Hepatic stellate cell (primary cell): Measurements from ENCODE around the gene RPS2.

ENCODE experiments used
- DNase-seq: peaks from one replicate; pipeline ENCODE4 v3.0.0; 2011; ENCODE audit warnings: low spot score

Gene RPS2

DNA sequence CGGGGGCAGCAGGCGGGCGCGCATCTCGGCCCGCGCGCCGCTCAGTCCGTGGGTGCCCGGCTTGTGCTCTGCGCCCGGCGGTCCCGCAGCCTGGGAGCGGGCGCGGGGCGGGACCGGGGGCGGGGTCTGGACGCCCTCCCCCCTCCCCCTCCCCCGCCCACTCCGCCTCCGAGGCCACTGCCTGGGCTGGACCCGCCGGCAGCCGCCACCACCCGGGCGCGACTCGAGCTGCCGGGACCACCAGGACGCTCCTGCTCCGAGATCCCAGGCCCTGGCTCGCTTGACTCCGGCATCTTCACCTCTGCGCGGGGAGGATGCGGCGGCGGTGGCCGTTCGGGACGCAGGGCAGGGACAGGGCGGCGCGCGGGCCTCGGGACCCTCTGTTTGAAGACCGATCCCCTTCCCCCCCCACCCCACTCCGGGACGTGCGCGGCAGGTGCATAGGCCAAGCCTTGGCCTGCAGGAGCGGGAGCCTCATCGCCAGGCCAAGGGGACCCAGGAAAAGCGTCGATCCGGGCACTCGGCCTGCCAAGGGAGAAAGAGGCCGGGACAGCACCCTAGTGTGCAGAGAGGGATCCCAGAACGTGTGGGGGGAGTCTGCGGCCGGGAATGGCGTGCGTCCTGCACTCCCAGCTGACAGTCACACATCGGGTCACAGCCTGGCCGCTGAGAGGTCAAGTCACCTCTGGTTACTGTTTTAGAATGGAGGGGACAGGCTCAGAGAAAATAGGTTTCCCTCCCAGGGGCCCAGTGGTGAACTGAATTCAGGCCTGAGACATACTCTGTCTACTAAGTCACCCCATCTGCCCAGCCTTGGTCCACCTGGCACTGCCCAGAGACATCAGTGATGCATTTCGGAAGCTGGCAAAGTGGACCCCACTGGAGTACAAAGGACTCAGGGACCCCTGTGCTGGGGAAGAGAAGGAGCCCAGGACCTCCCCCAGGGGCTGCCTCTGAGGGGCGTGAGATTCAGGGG is 46.0 kb downstream of the RPS2 start, which contains the start of gene HS3ST6:
HS3ST6 (minus strand) TSS at position 65 of the 976 bp plus-strand sequence. CDS start 92 bp downstream, outside the sequence.
- DNase-seq: no peak

DNA sequence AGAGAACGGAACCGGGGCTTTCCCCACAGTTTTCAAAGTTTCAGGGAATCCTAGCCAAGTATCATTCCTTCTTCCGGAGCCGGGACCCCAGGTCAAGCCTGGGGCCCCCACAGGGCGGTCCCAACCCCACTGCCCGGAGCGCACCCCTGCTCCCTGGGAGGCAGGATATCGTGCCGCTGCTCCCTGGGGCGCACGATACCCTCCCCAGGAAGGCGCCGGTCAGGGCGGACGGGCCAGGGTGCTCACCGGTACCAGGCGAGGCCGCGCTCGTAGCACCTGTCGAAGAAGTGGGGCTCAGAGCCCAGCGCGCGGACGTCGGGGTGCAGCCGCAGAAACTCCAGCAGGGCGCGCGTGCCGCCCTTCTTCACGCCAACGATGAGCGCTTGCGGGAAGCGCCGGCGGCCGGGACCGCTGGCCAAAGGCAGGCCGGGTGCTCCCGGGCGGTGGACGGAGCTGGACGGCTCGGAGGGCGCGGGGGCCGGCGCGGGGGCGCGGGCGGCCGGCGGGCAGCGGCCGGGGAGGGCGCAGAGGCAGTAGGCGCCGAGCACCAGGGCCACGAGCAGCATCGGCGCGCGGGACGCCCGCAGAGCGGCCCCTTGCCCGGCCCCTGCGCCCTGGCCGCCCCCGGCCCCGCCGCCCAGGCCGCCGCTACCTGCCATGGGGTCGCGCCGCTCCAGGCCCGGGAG is 46.8 kb downstream of the RPS2 start:
- no peak for DNase-seq

DNA sequence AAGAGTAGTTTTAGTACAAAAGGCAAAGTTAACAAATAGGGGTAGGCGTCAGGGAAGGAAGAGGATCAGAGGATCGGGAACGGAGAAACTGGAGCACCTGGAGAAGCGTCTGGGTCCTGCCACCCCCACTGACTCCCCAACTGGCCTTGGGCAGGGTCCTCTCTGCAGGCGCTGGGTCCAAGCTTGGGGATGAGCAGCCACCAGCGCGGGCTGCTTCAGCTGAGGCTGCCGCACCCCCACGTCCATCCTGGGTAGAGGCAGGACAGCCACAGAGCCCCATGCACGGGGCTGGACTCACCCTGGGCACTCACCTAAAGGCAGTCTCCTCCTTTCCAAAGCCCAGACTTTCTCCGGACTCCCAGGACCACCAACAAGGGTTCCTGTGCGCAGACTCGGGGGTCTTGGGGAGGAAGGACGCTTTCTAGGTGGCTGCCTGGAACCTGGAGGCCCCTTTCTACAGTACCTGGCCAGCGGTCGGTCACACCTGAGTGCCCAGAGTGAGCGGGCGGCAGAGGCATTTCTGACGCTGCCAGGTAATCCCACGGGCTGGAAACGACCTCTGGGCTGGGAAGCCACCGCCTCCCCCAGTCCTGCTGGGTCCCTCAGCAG is 47.5 kb downstream of the RPS2 start:
- DNase-seq: no peak

DNA sequence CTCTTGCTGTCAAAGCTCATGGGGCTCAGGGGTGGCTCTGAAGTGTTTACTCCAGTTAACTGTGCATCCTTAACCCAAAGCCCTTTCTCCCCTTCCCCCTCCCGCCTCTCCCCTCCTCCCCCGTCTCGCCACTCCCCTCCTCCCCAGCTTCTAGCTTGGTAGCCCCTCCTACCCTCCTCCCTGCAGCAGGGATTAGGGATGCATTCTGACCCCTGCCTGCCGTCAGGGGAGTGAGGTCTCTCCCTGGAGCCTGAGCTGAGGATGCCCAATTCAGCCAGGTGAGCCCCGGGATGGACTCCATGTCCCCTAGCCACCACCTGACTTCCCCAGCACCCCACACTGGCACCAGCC is 48.0 kb downstream of the RPS2 start:
- no peak for DNase-seq

DNA sequence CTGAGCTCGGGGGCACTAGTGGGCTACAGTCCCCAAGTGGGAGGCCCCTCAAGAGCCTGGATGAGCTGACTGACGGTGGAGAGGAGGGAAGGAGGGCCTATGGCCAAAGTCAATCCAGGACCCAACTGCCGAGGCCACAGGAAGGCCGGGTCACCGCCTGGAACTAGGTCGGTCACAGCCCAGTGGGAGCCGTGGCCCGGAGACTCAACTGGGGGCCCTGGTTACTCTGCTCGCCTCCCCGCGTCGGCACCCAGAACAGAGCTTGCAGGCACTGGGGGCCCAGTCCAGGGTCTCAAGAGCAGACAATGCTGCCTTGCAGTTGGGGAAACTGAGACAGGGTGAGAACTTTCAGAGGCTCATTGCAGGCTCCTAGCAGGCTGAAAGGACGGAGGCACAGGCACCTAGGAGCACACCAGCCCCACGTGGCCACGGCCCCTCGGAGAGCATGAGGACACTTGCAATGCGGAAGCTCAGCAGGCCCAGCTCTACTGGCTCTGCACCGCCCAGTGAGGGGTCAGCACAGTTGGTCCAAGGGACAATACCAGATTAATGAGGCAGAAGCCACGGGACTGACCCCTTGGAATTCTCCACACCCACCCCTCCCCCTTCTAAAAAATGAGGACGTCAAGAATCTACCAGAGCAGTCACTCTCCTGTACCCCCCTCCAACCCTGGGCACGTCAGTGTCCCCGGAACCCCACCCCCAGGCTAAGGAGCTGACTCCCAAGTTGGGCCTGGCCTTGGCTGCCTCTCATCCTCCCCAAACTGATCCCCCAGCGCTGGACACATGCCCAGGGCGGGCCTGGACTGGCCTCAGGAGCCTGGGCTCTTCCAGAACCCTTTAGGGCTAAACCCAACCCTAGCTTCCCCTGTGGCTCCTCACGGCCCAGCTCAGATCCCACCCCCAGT is 48.6 kb downstream of the RPS2 start:
- no peak for DNase-seq

DNA sequence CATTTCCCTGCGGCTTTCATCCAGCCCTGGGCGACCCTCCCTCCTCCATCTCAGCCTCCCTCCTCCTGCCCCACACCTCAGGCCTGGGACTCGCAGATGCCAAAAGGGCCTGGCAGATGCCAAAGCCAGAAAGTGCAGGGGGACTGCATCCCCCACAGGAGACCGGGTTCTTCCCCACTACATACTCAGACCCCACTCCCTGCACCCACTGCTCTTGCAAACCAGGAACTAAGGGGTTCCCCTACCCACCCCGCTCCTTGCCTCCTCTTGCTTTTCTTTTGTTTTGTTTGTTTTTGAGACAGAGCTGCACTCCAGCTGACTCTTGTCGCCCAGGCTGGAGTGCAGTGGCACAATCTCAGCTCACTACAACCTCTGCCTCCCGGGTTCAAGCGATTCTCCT is 49.6 kb downstream of the RPS2 start:
- DNase-seq: no peak

DNA sequence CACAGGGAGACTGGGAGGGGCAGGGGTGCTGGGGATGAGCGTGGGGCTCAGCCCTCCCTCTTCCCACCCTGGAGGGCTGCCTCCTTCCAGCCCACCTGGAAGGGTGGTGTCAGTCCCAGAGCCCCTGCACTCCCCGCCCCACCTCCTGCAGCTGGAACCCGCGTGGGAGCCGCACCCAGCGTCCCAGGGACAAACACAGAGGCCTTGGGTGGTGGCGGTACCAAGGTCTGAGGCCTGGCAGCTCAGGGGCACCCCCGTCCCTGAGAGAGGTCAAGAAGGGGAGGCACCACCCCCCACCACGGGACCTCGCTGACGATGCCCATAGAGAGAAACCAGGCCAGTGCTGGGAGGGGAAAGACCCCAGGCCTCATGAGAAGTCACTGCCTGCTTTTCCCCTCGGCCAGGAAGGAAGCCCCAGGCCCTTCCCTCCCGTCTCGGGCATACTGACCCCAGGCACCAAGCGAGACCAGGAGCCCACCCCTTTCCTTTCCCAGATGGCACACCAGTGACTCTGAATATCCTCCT is 50.5 kb downstream of the RPS2 start:
- no peak for DNase-seq

DNA sequence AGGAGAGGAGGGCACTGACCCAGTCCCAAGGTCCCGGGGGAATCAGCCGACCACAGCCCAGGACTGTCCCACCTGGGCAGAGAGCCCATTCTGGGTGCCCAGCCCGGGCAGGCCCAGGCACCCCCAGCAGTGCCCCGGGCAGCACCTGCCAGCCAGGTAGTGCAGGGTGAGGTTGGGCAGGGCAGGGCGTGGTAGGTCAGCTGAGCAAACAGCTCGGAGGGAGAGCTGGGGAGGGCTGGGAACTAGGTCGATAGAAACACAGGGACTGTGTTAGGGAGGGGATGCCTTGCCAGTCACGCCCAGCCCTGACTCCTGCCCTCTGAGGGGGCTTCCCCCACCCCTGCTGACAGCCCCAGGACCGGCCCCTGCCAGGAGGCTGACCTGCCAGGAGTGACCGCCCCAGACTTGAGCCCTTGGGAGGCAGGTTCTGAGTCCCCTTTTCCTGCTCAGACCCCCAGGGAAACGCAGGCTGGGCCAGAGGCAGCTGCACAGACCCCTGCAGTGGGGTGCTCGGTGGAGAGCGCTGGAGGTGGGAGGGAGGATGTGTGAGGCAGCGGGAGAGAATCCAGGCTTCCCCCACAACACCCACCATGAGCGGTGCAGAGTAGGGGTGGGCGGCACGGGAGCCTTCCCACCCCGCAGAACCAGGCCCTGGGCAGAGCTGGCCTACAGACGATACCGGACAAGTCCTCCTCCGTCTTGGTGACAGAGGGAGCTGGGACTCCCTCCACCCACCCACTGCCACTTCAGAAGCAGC is 51.1 kb downstream of the RPS2 start:
- DNase-seq: no peak

DNA sequence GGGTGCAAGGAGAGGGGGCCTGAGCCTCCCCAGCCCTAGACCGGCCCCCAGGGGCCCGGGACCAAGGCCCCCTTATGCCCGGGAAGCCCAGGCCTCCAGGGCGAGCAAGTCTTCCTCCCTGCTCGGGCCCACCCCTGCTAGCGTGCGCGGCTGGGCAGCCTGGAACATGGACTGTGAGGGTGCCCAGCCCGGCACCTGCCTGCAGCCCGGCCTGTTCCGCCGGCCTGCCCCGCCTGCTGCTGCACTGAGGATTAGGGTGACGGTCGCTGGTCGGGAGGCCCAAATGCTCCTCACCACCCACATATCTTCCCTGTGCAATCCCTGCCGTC is 52.4 kb downstream of the RPS2 start:
- no peak for DNase-seq
